OCI-M2 (cell line): ENCODE data around the gene RETREG1.

Source experiments
- DNase-seq: peaks from one replicate; lab custom pipeline; 2025; ENCODE audit not compliant: unreplicated experiment; lab: John Stamatoyannopoulos, UW

RETREG1 gene

DNA sequence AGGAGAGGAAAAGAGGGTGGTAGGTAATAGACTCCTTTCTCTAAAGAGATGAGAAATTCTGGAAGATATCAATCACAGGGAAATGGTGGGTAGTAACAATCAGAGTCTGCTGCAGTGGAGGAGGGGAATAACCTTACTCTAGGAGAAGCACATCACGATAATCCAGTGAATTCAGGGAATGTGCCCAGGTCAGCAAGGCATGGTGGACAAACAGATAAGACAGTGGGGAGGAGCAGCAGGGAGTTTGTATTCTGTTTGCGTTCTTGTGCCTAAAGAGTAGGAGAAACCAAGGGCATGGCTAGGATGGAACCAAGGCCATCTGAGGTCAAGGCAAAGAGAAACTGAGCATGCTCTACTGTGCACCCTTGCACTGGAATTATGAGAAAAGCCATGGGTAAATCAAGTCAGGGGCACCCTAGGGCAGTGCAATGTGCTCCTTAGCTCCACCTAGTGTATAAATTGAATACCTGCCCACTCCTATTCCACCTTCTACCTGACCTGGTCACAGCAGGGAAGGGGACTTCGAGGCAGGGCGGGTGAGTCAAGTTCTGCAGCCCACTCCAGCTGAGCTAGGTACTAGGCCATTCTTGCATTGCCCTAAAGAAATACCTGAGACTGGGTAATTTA is 31.6 kb downstream of the RETREG1 start:
- DNase-seq: no peak

DNA sequence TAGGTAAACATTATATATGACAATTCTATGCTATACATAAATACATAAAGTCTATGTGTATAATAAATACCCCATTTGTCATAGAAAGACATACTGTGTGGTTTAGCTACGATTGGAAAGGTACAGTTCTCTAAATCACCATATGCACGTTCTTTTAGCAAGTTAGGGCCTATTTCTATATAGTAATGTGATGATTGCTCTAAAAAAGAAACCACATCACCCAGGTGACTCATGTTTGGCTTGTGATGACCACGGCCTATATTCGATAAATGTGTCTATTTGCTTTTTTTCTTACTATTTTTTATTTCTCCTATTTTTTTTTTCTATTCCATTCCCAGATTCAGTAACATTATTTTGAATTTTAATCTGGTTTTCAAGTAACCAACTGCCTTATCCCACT is 34.7 kb downstream of the RETREG1 start:
- DNase-seq: no peak

DNA sequence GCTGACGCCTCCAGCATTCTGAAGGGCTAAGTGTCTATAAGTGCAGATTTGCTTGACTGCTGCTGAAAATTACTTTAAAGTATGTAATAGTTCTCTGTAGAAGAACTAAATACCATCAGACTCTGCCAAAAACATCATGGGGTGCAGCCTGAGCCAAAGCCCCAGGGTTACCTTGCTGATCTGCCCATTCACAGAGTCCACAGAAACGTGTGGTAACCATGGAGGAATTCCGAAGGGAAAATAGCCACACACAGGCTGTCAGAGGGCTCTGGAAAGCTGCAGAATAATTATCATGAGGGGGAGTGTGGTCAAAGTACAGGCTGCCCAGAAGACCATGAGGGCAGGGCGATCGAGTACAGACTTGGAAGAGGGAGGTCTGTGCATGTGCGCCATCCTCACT is 36.4 kb downstream of the RETREG1 start:
- DNase-seq: no peak

DNA sequence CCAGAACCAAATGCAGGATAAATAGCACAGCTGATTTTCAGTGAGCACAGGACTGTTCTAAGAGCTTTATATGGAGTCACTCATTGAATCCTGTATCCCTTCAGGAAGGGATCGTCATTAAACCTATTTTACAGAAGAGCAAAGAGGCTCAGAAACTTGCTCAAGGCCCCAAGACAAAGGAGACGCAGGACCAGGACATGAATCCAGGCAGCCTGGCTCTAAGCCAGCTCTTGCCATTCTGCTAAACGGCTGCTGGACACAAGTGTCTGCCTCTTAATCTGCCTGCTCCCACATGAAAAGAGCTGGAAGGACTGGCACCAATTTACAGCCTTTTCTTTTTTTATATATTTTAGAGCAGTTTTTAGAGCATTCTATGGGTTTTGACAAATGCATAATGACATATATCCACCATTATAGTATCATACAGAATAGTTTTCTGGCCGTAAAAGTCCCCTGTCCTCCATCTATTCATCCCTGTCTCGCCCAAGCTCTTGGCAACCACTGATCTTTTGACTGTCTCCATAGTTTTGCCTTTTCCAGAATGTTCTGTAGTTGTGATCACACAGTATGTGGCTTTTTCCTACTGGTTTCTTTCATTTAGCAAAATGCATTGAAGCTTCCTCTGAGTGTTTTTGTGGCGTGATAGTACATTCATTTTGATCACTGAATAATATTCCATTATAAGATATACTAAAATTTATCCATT is 37.5 kb downstream of the RETREG1 start:
- no peak for DNase-seq

DNA sequence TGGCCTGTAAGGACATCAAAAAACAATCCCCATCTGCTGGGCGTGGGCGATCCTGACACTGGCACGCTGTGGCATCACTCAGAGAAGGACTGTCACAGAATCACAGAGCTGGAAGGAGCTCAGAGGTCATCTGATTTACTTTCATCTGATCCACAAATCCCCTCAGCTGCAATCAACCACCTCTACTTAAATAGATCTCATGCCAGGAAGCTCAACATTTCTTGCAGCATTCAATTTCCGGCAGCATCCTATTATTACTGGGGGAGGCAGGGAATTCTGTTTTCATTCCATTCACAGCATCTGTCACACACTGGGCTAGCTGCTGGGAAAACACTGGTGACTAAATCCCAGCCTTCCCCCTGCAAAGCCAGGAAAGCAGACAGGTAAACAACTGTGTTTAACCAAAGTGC is 38.3 kb downstream of the RETREG1 start:
- no peak for DNase-seq

DNA sequence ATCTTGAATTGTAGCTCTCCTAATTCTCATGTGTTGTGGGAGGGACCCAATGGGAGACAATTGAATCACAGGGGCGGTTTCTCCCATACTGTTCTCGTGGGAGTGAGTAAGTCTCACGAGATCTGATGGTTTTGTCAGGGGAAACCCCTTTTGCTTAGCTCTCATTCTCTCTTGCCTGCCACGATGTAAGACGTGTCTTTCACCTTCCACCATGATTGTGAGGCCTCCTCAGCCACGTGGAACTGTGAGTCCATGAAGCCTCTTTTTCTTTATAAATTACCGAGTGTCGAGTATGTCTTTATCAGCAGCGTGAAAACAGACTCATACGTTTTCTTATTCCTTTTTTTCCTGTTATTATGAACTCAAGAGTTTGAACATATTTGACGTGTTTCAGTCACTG is 39.1 kb downstream of the RETREG1 start:
- DNase-seq: no peak

DNA sequence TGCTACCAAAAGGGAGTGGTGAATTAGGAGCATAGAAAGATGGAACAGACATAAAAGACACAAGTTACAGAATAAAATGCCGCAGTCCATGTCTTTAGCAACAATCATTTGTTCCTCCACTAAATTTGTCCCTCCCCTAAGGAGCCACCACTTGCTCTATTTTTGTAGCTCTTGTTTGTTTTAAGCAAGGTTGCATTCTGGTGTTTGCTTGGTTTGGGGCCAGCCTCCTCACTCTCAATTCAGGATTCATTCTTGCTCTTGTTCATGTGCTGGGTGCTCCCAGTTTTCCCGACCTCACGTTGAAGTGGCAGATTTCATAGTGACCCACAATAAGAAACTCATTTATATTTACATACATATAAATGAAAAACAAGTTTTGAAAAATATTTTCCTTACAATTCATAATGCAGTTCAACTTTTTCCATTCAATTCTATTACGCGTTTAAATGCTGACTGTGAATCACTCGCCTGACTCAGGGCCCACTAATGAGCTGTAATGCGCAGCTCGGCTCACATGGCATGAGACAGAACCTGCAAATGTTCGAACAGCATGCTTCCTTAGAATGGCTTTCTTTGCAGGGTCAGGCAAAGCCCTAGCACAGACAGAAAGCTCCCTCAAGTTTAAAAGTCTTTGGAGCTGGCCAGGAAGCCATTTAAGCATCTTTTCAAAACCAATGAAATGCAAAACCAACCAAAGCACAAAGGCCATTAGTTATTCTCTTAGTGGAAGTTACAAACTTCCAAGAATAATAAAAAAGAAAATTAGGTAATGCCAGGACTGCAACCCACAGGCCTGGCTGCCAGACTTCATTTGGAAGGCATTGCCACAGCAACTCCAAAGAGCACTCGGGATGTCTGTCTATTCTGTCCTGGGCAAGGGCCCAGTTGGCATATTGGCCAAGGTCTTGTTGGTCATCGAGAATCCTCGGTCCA is 41.7 kb downstream of the RETREG1 start:
- DNase-seq: no peak

DNA sequence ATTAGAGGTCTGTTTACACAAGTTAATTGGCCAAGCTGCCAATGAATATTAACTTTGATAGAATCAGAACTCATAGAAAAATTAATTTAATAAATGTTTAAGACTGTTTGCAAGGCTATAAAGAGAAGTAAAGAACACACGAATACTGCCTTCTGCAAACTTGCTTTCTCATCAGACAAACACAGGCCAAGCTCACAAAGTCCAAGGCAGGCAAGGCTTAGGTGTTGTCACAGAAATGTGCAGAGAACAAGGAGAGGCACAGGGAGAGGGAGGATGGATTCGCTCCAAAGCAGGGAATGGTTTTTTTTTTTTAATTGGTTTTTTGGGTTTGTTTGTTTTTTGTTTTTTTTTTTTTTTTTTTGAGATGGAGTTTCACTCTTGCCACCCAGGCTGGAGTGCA is 43.4 kb downstream of the RETREG1 start:
- no peak for DNase-seq

DNA sequence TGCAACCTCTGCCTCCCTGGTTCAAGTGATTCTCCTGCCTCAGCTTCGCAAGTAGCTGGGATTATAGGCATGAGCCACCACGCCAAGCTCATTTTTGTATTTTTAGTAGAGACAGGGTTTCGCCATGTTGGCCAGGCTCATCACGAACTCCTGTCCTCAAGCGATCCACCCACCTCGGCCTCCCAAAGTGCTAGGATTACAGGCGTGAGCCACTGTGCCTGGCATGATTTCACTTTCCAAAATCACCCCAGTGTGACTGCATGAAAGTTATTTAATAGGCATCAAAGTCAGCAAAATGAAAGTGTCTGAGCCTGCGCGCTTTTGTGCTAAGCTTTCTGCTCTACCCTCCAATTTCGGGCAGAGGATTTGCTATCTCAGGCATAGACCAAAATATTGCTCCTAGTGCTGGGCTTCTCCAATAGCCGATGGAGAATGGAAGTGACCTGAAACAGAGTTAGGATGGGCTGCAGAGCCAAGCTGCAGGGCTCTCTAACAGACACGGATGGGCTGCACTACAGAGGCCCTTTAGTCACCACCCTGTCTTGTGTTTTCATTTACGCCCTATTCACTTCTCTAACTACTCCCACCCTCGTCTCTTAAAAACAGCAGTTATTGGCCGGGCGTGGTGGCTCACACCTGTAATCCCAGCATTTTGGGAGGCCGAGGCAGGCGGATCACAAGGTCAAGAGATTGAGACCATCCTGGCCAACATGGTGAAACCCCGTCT is 44.3 kb downstream of the RETREG1 start:
- no peak for DNase-seq

DNA sequence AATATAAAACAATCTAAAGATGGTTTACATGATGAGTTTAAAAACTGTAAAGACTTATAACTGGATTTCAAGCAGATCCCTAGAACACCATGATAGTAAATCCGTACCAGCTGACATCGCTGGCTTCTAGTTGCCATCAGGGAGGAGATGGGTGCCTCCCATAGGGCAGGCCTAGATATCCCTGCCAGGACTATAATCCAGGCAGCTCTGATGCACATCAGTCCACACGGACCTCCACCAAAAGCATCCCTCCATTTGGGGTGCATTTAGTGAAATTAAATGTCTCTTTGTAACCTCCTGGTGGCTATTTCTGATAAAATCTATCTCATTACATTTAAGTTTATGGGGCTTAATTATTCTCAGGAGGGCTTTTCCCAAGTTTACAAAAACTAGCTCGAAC is 45.8 kb downstream of the RETREG1 start:
- DNase-seq: no peak

DNA sequence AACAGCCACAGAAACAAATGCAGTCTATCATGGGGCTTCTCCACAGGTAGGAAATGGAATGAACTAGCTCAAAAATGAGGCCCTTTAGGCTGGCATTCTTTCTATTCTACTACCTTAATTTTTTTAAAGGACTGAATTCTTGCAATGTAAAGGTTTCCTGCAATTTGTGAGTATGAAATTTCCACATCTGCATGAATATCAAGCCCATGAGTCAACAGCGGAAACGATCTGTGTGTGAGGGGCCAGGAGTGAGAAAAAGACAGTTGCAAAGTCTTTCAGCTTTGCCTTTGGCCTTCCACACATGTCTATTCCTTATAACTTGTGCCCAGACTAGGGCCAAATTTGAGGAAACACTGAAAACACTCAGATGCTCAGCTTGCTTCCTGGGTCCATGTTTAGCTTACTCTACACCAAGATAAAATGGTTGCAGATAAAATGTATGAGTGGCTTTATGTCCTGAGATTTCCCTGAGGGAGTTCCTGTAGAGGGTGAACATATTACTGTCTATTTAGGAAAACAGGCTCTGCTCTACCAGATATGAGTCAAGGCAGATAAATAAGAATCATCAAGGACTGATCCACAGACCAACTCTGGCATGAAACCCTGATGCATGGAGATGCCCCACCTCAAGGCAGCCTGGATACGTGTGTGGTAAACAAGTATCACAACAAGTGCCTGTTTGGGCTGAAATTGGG is 46.5 kb downstream of the RETREG1 start:
- DNase-seq: no peak

DNA sequence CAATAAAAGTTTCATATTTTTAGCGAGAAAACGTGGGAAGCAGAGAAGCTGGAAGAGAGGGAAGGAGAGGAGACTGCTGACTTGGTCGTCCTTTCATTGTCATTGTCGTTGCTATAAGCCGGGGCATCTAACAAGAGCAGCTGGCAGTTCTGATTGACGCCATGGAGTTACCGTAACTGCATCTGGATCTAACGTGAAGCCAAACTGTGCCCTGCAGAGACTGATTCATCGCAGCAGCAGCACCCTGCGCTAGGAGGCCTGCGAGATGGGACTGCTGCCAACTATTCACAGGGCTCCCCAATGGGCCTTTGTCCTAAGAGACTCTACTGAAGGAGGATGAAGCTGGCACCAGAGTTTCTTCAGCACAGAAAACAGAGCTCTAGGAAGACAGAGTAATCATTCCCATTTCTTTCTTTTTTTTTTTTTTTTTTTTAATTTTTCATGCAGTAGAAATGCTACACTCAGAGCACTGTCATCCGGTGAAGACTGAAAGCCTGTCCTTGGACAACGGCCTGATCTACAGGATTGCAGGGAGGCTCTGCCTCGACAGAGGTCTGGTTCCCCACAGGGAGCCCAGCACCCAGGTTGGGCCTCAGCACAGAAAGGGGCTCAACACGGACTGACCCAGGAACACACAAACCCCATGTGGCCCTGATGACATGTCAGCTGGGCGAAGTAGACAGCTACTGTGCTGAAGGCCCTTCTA is 47.8 kb downstream of the RETREG1 start:
- DNase-seq: no peak

DNA sequence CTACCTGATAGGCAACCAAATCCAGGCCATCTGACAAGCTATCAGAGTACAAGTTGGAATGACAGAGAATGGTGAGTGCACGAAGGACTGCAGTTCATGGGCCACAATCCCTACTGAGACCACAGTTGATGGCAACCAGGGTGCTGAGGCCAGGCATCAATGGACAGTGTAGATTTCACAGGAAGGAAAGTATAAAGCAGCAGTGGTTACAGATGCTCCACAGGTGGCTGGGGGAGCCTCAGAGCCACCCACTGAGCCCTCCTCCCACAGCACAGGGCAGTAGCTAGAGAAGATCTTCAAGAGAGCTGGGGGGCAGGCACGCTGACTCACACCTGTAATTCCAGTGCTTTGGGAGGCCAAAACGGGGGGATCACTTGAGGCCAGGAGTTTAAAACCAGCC is 49.4 kb downstream of the RETREG1 start:
- DNase-seq: no peak

DNA sequence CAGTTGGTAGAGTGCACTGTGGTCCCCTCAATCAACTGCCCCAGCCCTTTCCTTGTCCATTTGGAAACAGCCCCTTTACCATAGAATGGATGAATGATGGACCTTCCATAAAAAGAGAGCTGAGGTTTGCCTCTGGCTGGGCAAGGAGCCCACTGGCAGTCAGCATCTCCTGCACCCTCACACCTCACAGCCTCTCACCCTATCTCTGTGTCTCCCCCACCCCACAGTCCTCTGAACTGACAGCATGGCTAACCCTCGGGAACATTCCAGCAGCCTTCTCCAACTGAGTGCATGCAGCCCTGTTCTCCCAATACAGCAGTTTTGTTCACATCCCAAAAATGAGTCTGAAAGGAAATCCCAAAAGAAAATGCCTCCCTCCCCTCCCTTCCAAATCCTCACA is 51.7 kb downstream of the RETREG1 start:
- no peak for DNase-seq

DNA sequence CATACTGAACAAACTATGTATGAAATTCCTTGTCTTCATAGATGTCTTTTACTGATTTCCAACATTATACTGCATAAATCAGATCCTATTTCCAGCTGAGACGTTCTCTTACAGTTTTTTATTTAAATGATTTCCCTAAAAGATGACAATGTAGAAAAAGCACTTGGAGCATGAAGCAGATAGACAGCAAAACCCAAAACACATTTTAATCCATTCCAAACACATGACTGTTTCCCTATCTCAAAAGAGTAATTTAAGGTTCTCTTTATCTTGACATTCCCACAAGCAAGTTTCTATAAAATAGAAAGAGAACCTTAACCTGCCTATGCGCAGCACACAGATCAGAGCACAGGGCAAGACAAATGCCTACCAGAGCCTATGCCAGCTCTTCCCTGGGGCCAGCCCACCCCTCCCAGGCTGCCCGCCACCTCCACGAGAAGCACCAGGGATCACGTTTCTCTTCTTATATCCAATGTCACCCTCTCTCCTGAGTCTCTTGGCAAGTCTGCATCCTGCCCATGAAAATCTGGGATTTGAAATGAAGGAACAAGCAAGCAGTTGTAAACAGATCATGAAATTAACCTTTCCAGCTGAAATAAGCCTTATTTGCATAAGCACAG is 52.4 kb downstream of the RETREG1 start:
- no peak for DNase-seq

DNA sequence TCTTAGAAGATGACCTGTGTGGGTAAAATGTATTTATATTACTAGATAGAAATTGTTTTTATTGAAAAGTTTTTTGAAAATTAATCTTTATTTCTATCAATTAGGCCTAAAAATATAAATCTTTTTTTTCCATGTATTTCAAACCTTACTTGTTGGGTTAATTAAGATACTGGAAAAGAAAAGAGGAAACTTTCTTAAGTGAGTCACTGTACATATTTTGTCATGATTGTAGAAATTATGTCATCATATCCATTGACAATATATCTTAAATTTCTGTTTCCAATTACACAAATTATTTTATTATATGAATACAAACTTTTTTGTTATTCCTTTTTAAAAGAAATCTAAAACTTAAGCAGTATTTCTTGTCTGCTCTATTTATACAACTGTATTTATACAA is 53.1 kb downstream of the RETREG1 start:
- DNase-seq: no peak

DNA sequence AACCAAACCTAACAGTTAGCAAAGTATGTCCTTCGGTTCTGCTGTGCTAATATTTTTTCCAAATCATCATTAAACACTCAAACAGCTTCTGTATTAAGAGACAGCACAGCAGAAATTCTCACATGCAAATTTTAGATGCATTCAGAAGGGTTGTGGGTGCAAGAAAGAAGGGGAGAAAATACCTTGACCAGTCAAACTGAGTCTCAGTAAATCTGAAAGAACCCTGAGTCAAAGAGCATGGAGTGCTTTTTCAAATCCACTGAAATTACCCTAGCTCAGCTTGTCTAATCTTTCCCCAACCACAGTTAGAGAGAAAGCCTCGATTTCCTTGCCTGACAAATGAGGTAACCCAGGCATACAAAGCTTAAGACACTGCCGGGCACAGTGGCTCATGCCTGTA is 55.1 kb downstream of the RETREG1 start:
- no peak for DNase-seq

DNA sequence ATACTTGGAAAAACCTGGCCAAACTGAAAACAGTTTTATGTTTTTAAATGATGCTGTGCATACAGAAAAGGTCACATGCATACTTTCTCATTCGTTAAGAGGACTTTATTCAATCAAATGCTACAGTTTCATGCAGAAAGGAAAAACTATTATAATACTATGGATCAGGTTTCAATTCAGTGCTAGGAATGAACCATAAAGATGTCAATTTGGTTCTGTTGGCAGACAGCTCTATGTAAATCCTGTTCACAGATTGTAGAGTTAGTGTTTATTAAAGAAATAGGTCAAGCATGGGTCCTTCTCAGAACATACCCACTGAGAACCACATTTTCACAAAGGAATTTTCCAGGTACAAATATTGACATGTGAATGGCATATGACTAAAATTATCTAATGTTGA is 57.1 kb downstream of the RETREG1 start:
- DNase-seq: no peak

DNA sequence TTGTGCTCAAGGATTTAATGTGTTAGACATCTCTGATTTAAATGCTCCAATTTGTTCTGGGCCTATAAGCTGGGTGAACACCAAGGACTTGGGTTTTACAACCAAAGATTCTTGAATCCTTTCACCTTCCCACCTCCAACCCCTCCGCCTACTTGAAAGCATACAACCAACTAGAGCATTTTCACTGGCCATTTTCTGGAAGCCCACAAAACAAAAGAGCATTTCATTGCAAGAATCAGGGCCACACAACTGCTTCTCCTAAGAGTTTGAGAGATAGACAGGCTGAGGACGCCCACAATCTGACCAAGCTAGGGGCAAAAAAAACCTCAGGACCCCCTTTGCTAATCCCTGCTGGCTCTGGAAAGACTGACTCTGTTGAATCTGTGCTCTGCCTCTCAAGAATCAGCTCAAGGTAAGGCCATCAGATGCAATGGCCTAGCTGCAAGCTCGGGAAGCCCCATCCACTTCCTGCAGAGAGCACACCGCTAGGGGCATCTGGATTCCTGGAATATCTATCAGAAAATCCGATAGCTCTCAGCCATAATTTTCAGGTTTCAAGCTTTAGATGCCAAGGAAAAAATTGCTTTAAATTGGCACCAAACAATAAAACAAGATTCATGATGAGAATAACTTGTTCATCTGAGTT is 57.7 kb downstream of the RETREG1 start:
- no peak for DNase-seq
